HepG2 (cell line): ENCODE data around the gene MARCHF4. TPM values are rescaled to one million over a fixed set of nuclear protein-coding genes. Genes with fewer than 3 reads are reported as not detected.

Source experiments
- ATAC-seq: fragments of 200-7000 bp; cut with Tn5 transposase; 3 replicates; pipeline ENCODE4 v1.9.1; 2020; ENCODE audit warnings: mild to moderate bottlenecking, moderate library complexity
- BruUV-seq: library from RNA; stranded (reverse); fragments of 400-500 nt; replicated peaks from 2 replicates; lab custom pipeline; 2021; lab: Mats Ljungman, UMichigan
- CTCF ChIA-PET: fragments of 300-600 bp; formaldehyde crosslinking; extraction: SDS; loops from one replicate; lab custom pipeline; 2021; ENCODE audit warnings: low total read pairs, inconsistent platforms, low intra/inter-chr PET ratio; lab: Yijun Ruan, JAX
- POLR2A ChIA-PET: fragments of 350-600 bp; sonication (Branson Sonifier 250); formaldehyde crosslinking; loops from one replicate; lab custom pipeline; 2020; ENCODE audit warnings: antibody characterized with exemption, inconsistent platforms; lab: Yijun Ruan, JAX
- DNase-seq: peaks from one replicate; pipeline ENCODE4 v3.0.0-alpha.2; 2015; ENCODE audit warnings: low spot score
- FAIRE-seq: peaks from 3 replicates; lab custom pipeline; 2011; peaks lifted over from hg19 to GRCh38; lab: Jason Lieb, UNC
- H2AFZ ChIP-seq: one replicate; pipeline ENCODE4 v1.6.1; 2011; ENCODE audit warnings: low read length, inconsistent platforms
- H3K27ac ChIP-seq: fragments of 300-600 bp; 3 replicates; pipeline ENCODE4 v1.8.0; 2011; ENCODE audit warnings: mixed run types, mild to moderate bottlenecking, mixed read lengths, low read length, inconsistent platforms; ENCODE audit not compliant: insufficient read depth; ENCODE audit errors: extremely low read length
- H3K27me3 ChIP-seq, 2 experiments: fragments of 200-600 bp in 1 of 2; 2 replicates in 1 of 2; 3 replicates in 1 of 2; pipeline versions ENCODE4 v1.6.0 to v1.8.0; 2011; ENCODE audit warnings: low read length in 2 of 2, mild to moderate bottlenecking in 2 of 2, moderate library complexity in 2 of 2, inconsistent platforms in 1 of 2; ENCODE audit not compliant: insufficient read depth in 2 of 2, control insufficient read depth in 1 of 2
- H3K36me3 ChIP-seq, 2 experiments: fragments of 200-600 bp in 1 of 2; replicated peaks in 1 of 2; 2 replicates in 1 of 2; 3 replicates in 1 of 2; pipeline versions ENCODE4 v1.5.1 to v1.8.0; 2011; ENCODE audit warnings: low read length in 2 of 2, inconsistent platforms in 1 of 2; ENCODE audit not compliant: insufficient read depth in 2 of 2, control insufficient read depth in 1 of 2
- H3K4me1 ChIP-seq: 2 replicates; pipeline ENCODE4 v1.5.1; 2012; ENCODE audit warnings: low read length, inconsistent platforms; ENCODE audit not compliant: insufficient read depth
- H3K4me2 ChIP-seq: 2 replicates; pipeline ENCODE4 v1.6.0; 2011; ENCODE audit warnings: low read depth, low read length, inconsistent platforms
- H3K4me3 ChIP-seq, 3 experiments: fragments of 200-600 bp in 1 of 3; sonication (generic), shearing (Covaris generic) in 1 of 3; replicated peaks in 1 of 3; 2 replicates each; pipeline ENCODE4 v1.5.1; 2011 to 2016; ENCODE audit warnings: low read length in 3 of 3, inconsistent platforms in 2 of 3, low read depth in 2 of 3, mild to moderate bottlenecking in 2 of 3, control low read depth in 1 of 3, mixed read lengths in 1 of 3; ENCODE audit not compliant: insufficient read depth in 1 of 3
- H3K79me2 ChIP-seq: one replicate; pipeline ENCODE4 v1.6.1; 2011; ENCODE audit warnings: low read length, inconsistent platforms; ENCODE audit not compliant: insufficient read depth
- H3K9ac ChIP-seq: 2 replicates; pipeline ENCODE4 v1.6.0; 2011; ENCODE audit warnings: mild to moderate bottlenecking, low read depth, low read length, inconsistent platforms; ENCODE audit not compliant: insufficient read depth
- H3K9me3 ChIP-seq: 2 replicates; pipeline ENCODE4 v1.5.1; 2012; ENCODE audit warnings: mild to moderate bottlenecking, low read length
- H4K20me1 ChIP-seq: 2 replicates; pipeline ENCODE4 v1.6.0; 2011; ENCODE audit warnings: inconsistent platforms, mild to moderate bottlenecking, low read length, moderate library complexity; ENCODE audit not compliant: insufficient read depth
- BORCS8-MEF2B ChIP-seq: sonication (generic); formaldehyde crosslinking; IDR thresholded peaks from 2 replicates; pipeline ENCODE4 v1.8.0; 2022; ENCODE audit warnings: mild to moderate bottlenecking, missing genetic modification reagents
- CSRNP1 ChIP-seq: sonication (generic); formaldehyde crosslinking; IDR thresholded peaks from 2 replicates; pipeline ENCODE4 v1.8.1; 2023; ENCODE audit warnings: mild to moderate bottlenecking, missing genetic modification reagents
- HOMEZ ChIP-seq: IDR thresholded peaks from 2 replicates; pipeline ENCODE4 v1.6.1; 2016; ENCODE audit warnings: low read depth
- IKZF5 ChIP-seq: IDR thresholded peaks from 2 replicates; pipeline ENCODE4 v1.6.1; 2018; ENCODE audit warnings: missing genetic modification reagents, mild to moderate bottlenecking, missing compliant biosample characterization
- LRRFIP1 ChIP-seq: sonication (generic); formaldehyde crosslinking; conservative IDR thresholded peaks from 2 replicates; pipeline ENCODE4 v1.4.0; 2020; ENCODE audit warnings: missing genetic modification reagents
- NCOA5 ChIP-seq: sonication (generic); formaldehyde crosslinking; IDR thresholded peaks from 2 replicates; pipeline ENCODE4 v1.4.0; 2020; ENCODE audit warnings: missing genetic modification reagents
- NFKB2 ChIP-seq: sonication (generic); formaldehyde crosslinking; IDR thresholded peaks from 2 replicates; pipeline ENCODE4 v1.4.0; 2020; ENCODE audit warnings: missing genetic modification reagents, borderline replicate concordance
- NR2F6 ChIP-seq, 2 experiments: IDR thresholded peaks; 2 replicates each; pipeline ENCODE4 v1.6.1; 2016; ENCODE audit warnings: antibody characterized with exemption in 1 of 2, mild to moderate bottlenecking in 1 of 2
- POGK ChIP-seq: sonication (generic); formaldehyde crosslinking; conservative IDR thresholded peaks from 2 replicates; pipeline ENCODE4 v1.8.0; 2022; ENCODE audit warnings: mild to moderate bottlenecking, moderate library complexity, missing genetic modification reagents
- POGZ ChIP-seq: sonication (generic); formaldehyde crosslinking; IDR thresholded peaks from 2 replicates; pipeline ENCODE4 v1.4.0; 2020; ENCODE audit warnings: mild to moderate bottlenecking, missing genetic modification reagents
- SRF ChIP-seq: IDR thresholded peaks from 2 replicates; pipeline ENCODE4 v1.6.1; 2011; ENCODE audit warnings: mild to moderate bottlenecking, low read depth, low read length, moderate library complexity
- TP53 ChIP-seq: sonication (generic); formaldehyde crosslinking; conservative IDR thresholded peaks from 2 replicates; pipeline ENCODE4 v1.4.0; 2020; ENCODE audit warnings: missing genetic modification reagents
- ZNF720 ChIP-seq: sonication (generic); formaldehyde crosslinking; IDR thresholded peaks from 2 replicates; pipeline ENCODE4 v1.4.0; 2020; ENCODE audit warnings: missing genetic modification reagents
- WGBS: methylation state at CpG from one replicate; pipeline ENCODE4 v1.1.6; 2017; ENCODE audit warnings: low lambda C conversion rate; 5-methylcytosine and 5-hydroxymethylcytosine counted together
- in situ Hi-C: cut with HindIII; loops from 2 replicates; pipeline ENCODE4 v1.10.0; 2017; ENCODE audit warnings: low pct_unique_long_range_greater_than_20kb; ENCODE audit not compliant: extremely low pct_ligation_motif_present
- intact Hi-C: fragments of 100-400 bp; cut with micrococcal nuclease; formaldehyde crosslinking; loops from one replicate; pipeline ENCODE4 v1.10.0; 2022; ENCODE audit not compliant: unreplicated experiment
- polyA plus RNA-seq, 8 experiments: library from polyadenylated mRNA; depleted of rRNA in 3 of 8; stranded (reverse) in 7 of 8; unstranded in 1 of 8; fragments of >200 nt; fragmentation: Illumina TruSeq in 4 of 8; extraction: Trizol in 4 of 8; gene quantifications; 2 replicates each; pipeline versions ENCODE4 v1.2.1 to v1.2.3, GENCODE V29; 2011 to 2016; ENCODE audit warnings: low read depth in 4 of 8, missing spikeins in 1 of 8, mixed read lengths in 1 of 8; ENCODE audit not compliant: insufficient read depth in 1 of 8
- total RNA-seq, 5 experiments: library from RNA; depleted of rRNA; stranded (reverse); fragments of >200 nt; fragmentation: Illumina TruSeq; extraction: Trizol; gene quantifications; 2 replicates each; pipeline ENCODE4 v1.2.3, GENCODE V29; 2016; ENCODE audit warnings: low read depth in 1 of 5

The MARCHF4 gene
- total and polyA plus RNA-seq, 2 of the 13 experiments (the other 11 are each of a cell fraction or from before 2014, with no cell fraction given): not detected

GRCh38 chr2:216402751-216403150 is 30.5 kb upstream of the MARCHF4 start:
- no peaks in the 10 kb centered on the region for H3K4me1 ChIP-seq
- H3K79me2 ChIP-seq: no peaks in the 10 kb centered on the region
- TF ChIP-seq HOMEZ (CRISPR knock-in tag) (no peak), POGK (CRISPR knock-in tag) (no peak), IKZF5 (CRISPR knock-in tag) (no peak), SRF (no peak), TP53 (CRISPR knock-in tag) (no peak), ZNF720 (CRISPR knock-in tag) (no peak), POGZ (CRISPR knock-in tag) (no peak), CSRNP1 (CRISPR knock-in tag) (no peak), BORCS8-MEF2B (CRISPR knock-in tag) (no peak), NFKB2 (CRISPR knock-in tag) (no peak), LRRFIP1 (CRISPR knock-in tag) (no peak), NR2F6 (IDR thresholded peaks at IDR 0.05) (no peak), NR2F6 (CRISPR knock-in tag; IDR thresholded peaks at IDR 0.05) (no peak), NCOA5 (no peak)
- TF ChIP-seq, all 625 proteins: peak for 0
- no peak for DNase-seq
- WGBS: 23% methylated on average over 6 of the region's 6 CpGs
- no peak for FAIRE-seq
- in situ Hi-C loops (no loop called here), intact Hi-C loops (loop anchor here (5.0 kb wide), 2 partner anchors 180 to 290 kb away; no protein-coding TSS in a partner anchor)
- ATAC-seq: no peak
- POLR2A ChIA-PET: no interaction called here
- CTCF ChIA-PET: no interaction called here
- BruUV-seq: no TSS peak
- peaks cover 11 to 28% of the 10 kb centered on the region in 2 experiments; a peak in 4 of 5 replicates for H3K27me3 ChIP-seq
- H3K27ac ChIP-seq: no peak overlapping the region
- H3K9ac ChIP-seq: no peak overlapping the region
- H3K4me2 ChIP-seq: no peak overlapping the region
- H3K36me3 ChIP-seq: no peaks in the 10 kb centered on the region
- H4K20me1 ChIP-seq: no peaks in the 10 kb centered on the region
- no peak overlapping the region for H3K4me3 ChIP-seq
- H2AFZ ChIP-seq: no peak overlapping the region
- H3K9me3 ChIP-seq: no peaks in the 10 kb centered on the region
